ENCODE measurements around the gene PSMC2.

GRCh38 chr7:103307503-103308231, 39.8 kb upstream of the PSMC2 start:
- TF ChIP-seq BCL3 (IDR thresholded peaks at IDR 0.05; ENCODE audit: borderline replicate concordance, insufficient read depth, low read depth, low read length, poor library complexity, severe bottlenecking) (no peak), KDM1A (IDR thresholded peaks at IDR 0.05; ENCODE audit: borderline replicate concordance) (no peak), CTCF (IDR thresholded peaks at IDR 0.05 in 2 of 3, conservative IDR thresholded peaks at IDR 0.05 in 1 of 3; ENCODE audit: control insufficient read depth in 2 of 3, extremely low read depth in 1 of 3, insufficient read depth in 1 of 3, low read depth in 3 of 3, low read length in 3 of 3) (no peak), ZZZ3 (IDR thresholded peaks at IDR 0.05; ENCODE audit: control insufficient read depth, insufficient read length, low read depth) (no peak), ATF2 (IDR thresholded peaks at IDR 0.05; ENCODE audit: low read length) (no peak), POLR2A (IDR thresholded peaks at IDR 0.05; ENCODE audit: low read depth, low read length) (no peak), TAF1 (IDR thresholded peaks at IDR 0.05; ENCODE audit: borderline replicate concordance, low read depth, low read length) (no peak), POLR2AphosphoS5 (IDR thresholded peaks at IDR 0.05; ENCODE audit: low read length) (no peak), RB1 (IDR thresholded peaks at IDR 0.05; ENCODE audit: borderline replicate concordance) (no peak), RFX5 (IDR thresholded peaks at IDR 0.05; ENCODE audit: low read depth, low read length) (no peak), POLR2AphosphoS2 (IDR thresholded peaks at IDR 0.05; ENCODE audit: low read depth, low read length) (no peak), GABPA (IDR thresholded peaks at IDR 0.05; ENCODE audit: low read depth) (no peak), RAD21 (IDR thresholded peaks at IDR 0.05; ENCODE audit: insufficient read depth, low read depth, low read length) (no peak), EP300 (IDR thresholded peaks at IDR 0.05; ENCODE audit: borderline replicate concordance in 1 of 2, control insufficient read depth in 1 of 2, low read depth in 2 of 2, low read length in 2 of 2) (no peak)
